HepG2 (cell line): ENCODE results near the gene ITGB1. TPM values are rescaled to one million over a fixed set of nuclear protein-coding genes. Genes with fewer than 3 reads are reported as not detected.

ENCODE experiments used
- ATAC-seq: fragments of 200-7000 bp; cut with Tn5 transposase; 3 replicates; pipeline ENCODE4 v1.9.1; 2020; ENCODE audit warnings: mild to moderate bottlenecking, moderate library complexity
- BruUV-seq: library from RNA; stranded (reverse); fragments of 400-500 nt; replicated peaks from 2 replicates; lab custom pipeline; 2021; lab: Mats Ljungman, UMichigan
- CTCF ChIA-PET: fragments of 300-600 bp; formaldehyde crosslinking; extraction: SDS; loops from one replicate; lab custom pipeline; 2021; ENCODE audit warnings: low total read pairs, inconsistent platforms, low intra/inter-chr PET ratio; lab: Yijun Ruan, JAX
- POLR2A ChIA-PET: fragments of 350-600 bp; sonication (Branson Sonifier 250); formaldehyde crosslinking; loops from one replicate; lab custom pipeline; 2020; ENCODE audit warnings: antibody characterized with exemption, inconsistent platforms; lab: Yijun Ruan, JAX
- DNase-seq: peaks from one replicate; pipeline ENCODE4 v3.0.0-alpha.2; 2015; ENCODE audit warnings: low spot score
- FAIRE-seq: peaks from 3 replicates; lab custom pipeline; 2011; peaks lifted over from hg19 to GRCh38; lab: Jason Lieb, UNC
- H2AFZ ChIP-seq: one replicate; pipeline ENCODE4 v1.6.1; 2011; ENCODE audit warnings: low read length, inconsistent platforms
- H3K27ac ChIP-seq: fragments of 300-600 bp; 3 replicates; pipeline ENCODE4 v1.8.0; 2011; ENCODE audit warnings: mixed run types, mild to moderate bottlenecking, mixed read lengths, low read length, inconsistent platforms; ENCODE audit not compliant: insufficient read depth; ENCODE audit errors: extremely low read length
- H3K27me3 ChIP-seq, 2 experiments: fragments of 200-600 bp in 1 of 2; 2 replicates in 1 of 2; 3 replicates in 1 of 2; pipeline versions ENCODE4 v1.6.0 to v1.8.0; 2011; ENCODE audit warnings: low read length in 2 of 2, mild to moderate bottlenecking in 2 of 2, moderate library complexity in 2 of 2, inconsistent platforms in 1 of 2; ENCODE audit not compliant: insufficient read depth in 2 of 2, control insufficient read depth in 1 of 2
- H3K36me3 ChIP-seq, 2 experiments: fragments of 200-600 bp in 1 of 2; replicated peaks in 1 of 2; 2 replicates in 1 of 2; 3 replicates in 1 of 2; pipeline versions ENCODE4 v1.5.1 to v1.8.0; 2011; ENCODE audit warnings: low read length in 2 of 2, inconsistent platforms in 1 of 2; ENCODE audit not compliant: insufficient read depth in 2 of 2, control insufficient read depth in 1 of 2
- H3K4me1 ChIP-seq: 2 replicates; pipeline ENCODE4 v1.5.1; 2012; ENCODE audit warnings: low read length, inconsistent platforms; ENCODE audit not compliant: insufficient read depth
- H3K4me2 ChIP-seq: 2 replicates; pipeline ENCODE4 v1.6.0; 2011; ENCODE audit warnings: low read depth, low read length, inconsistent platforms
- H3K4me3 ChIP-seq, 3 experiments: fragments of 200-600 bp in 1 of 3; sonication (generic), shearing (Covaris generic) in 1 of 3; replicated peaks in 1 of 3; 2 replicates each; pipeline ENCODE4 v1.5.1; 2011 to 2016; ENCODE audit warnings: low read length in 3 of 3, inconsistent platforms in 2 of 3, low read depth in 2 of 3, mild to moderate bottlenecking in 2 of 3, control low read depth in 1 of 3, mixed read lengths in 1 of 3; ENCODE audit not compliant: insufficient read depth in 1 of 3
- H3K79me2 ChIP-seq: one replicate; pipeline ENCODE4 v1.6.1; 2011; ENCODE audit warnings: low read length, inconsistent platforms; ENCODE audit not compliant: insufficient read depth
- H3K9ac ChIP-seq: 2 replicates; pipeline ENCODE4 v1.6.0; 2011; ENCODE audit warnings: mild to moderate bottlenecking, low read depth, low read length, inconsistent platforms; ENCODE audit not compliant: insufficient read depth
- H3K9me3 ChIP-seq: 2 replicates; pipeline ENCODE4 v1.5.1; 2012; ENCODE audit warnings: mild to moderate bottlenecking, low read length
- H4K20me1 ChIP-seq: 2 replicates; pipeline ENCODE4 v1.6.0; 2011; ENCODE audit warnings: inconsistent platforms, mild to moderate bottlenecking, low read length, moderate library complexity; ENCODE audit not compliant: insufficient read depth
- HOXD1 ChIP-seq: sonication (generic); formaldehyde crosslinking; IDR thresholded peaks from 2 replicates; pipeline ENCODE4 v1.5.0; 2020; ENCODE audit warnings: missing genetic modification reagents
- NR1H2 ChIP-seq: sonication (generic); formaldehyde crosslinking; IDR thresholded peaks from 2 replicates; pipeline ENCODE4 v1.8.1; 2022; ENCODE audit warnings: low read depth, missing genetic modification reagents, borderline replicate concordance
- NR2C2 ChIP-seq: sonication (generic); formaldehyde crosslinking; IDR thresholded peaks from 2 replicates; pipeline ENCODE4 v1.4.0; 2020; ENCODE audit warnings: missing genetic modification reagents, mild to moderate bottlenecking, moderate library complexity, borderline replicate concordance
- RARG ChIP-seq: sonication (generic); formaldehyde crosslinking; IDR thresholded peaks from 2 replicates; pipeline ENCODE4 v1.4.0; 2020; ENCODE audit warnings: low read depth, mild to moderate bottlenecking, missing genetic modification reagents
- ZFP62 ChIP-seq: sonication (generic); formaldehyde crosslinking; IDR thresholded peaks from 2 replicates; pipeline ENCODE4 v1.4.0; 2020; ENCODE audit warnings: missing genetic modification reagents
- ZHX1 ChIP-seq: sonication (generic); formaldehyde crosslinking; IDR thresholded peaks from 2 replicates; pipeline ENCODE4 v1.8.1; 2022; ENCODE audit warnings: low read depth, mild to moderate bottlenecking, missing genetic modification reagents
- ZNF10 ChIP-seq: sonication (generic); formaldehyde crosslinking; IDR thresholded peaks from 2 replicates; pipeline ENCODE4 v1.4.0; 2020; ENCODE audit warnings: mild to moderate bottlenecking, low read depth, missing genetic modification reagents, borderline replicate concordance
- ZNF30 ChIP-seq: sonication (generic); formaldehyde crosslinking; IDR thresholded peaks from 2 replicates; pipeline ENCODE4 v1.5.0; 2020; ENCODE audit warnings: mild to moderate bottlenecking, missing genetic modification reagents
- ZNF329 ChIP-seq: sonication (generic); formaldehyde crosslinking; IDR thresholded peaks from 2 replicates; pipeline ENCODE4 v1.9.0; 2021; ENCODE audit warnings: low read depth, mild to moderate bottlenecking, missing genetic modification reagents
- ZNF362 ChIP-seq: sonication (generic); formaldehyde crosslinking; IDR thresholded peaks from 2 replicates; pipeline ENCODE4 v1.4.0; 2020; ENCODE audit warnings: missing genetic modification reagents, mild to moderate bottlenecking, borderline replicate concordance
- ZNF557 ChIP-seq: sonication (generic); formaldehyde crosslinking; IDR thresholded peaks from 2 replicates; pipeline ENCODE4 v1.4.0; 2020; ENCODE audit warnings: missing genetic modification reagents
- ZNF768 ChIP-seq: sonication (generic); formaldehyde crosslinking; IDR thresholded peaks from 2 replicates; pipeline ENCODE4 v1.4.0; 2020; ENCODE audit warnings: missing genetic modification reagents
- whole genome bisulfite sequencing: methylation state at CpG from one replicate; pipeline ENCODE4 v1.1.6; 2017; ENCODE audit warnings: low lambda C conversion rate; 5-methylcytosine and 5-hydroxymethylcytosine counted together
- in situ Hi-C: cut with HindIII; loops from 2 replicates; pipeline ENCODE4 v1.10.0; 2017; ENCODE audit warnings: low pct_unique_long_range_greater_than_20kb; ENCODE audit not compliant: extremely low pct_ligation_motif_present
- intact Hi-C: fragments of 100-400 bp; cut with micrococcal nuclease; formaldehyde crosslinking; loops from one replicate; pipeline ENCODE4 v1.10.0; 2022; ENCODE audit not compliant: unreplicated experiment
- polyA plus RNA-seq, 8 experiments: library from polyadenylated mRNA; depleted of rRNA in 3 of 8; stranded (reverse) in 7 of 8; unstranded in 1 of 8; fragments of >200 nt; fragmentation: Illumina TruSeq in 4 of 8; extraction: Trizol in 4 of 8; gene quantifications; 2 replicates each; pipeline versions ENCODE4 v1.2.1 to v1.2.3, GENCODE V29; 2011 to 2016; ENCODE audit warnings: low read depth in 4 of 8, missing spikeins in 1 of 8, mixed read lengths in 1 of 8; ENCODE audit not compliant: insufficient read depth in 1 of 8
- total RNA-seq, 5 experiments: library from RNA; depleted of rRNA; stranded (reverse); fragments of >200 nt; fragmentation: Illumina TruSeq; extraction: Trizol; gene quantifications; 2 replicates each; pipeline ENCODE4 v1.2.3, GENCODE V29; 2016; ENCODE audit warnings: low read depth in 1 of 5
- TF ChIP-seq, protein P1 (sequence below): sonication (generic); formaldehyde crosslinking; IDR thresholded peaks from 2 replicates; pipeline ENCODE4 v1.5.0; 2020; ENCODE audit warnings: mild to moderate bottlenecking, missing genetic modification reagents

The ITGB1 gene
- total and polyA plus RNA-seq, 2 of the 13 experiments (the other 11 are each of a cell fraction or from before 2014, with no cell fraction given): 190 to 204 TPM

DNA sequence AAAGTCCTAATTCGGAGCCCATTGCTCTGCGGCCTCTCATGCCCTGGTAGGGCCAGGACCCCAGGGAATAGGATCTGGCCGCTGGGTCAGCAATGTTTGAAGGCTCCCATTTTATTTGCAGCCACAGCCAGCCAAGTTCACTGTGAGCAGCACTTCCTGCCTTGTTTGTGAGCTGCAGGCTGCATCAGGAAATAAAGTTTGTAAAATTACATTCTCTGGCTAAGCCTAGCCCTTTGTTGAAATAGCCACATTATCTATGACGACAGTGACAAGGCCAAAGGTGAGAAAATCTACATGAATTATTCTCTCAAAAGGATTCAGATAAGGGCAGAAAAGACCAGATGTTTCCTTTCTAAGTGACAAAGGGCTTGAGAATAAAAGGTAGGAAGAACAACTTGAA is 23.7 kb upstream of the ITGB1 start (continued):
- TF ChIP-seq ZNF362 (CRISPR knock-in tag): no peak

GRCh38 chr10:32980558-32981468 is 22.8 kb upstream of the ITGB1 start:
- BruUV-seq: TSS peak; percentile 87
- in situ Hi-C loops (no loop called here), intact Hi-C loops (loop anchor here (1.0 to 5.0 kb wide), 3 partner anchors 23 to 39 kb away; partner anchors contain the start of gene ITGB1)
- H4K20me1 ChIP-seq: no peaks in the 10 kb centered on the region
- peak; percentile 59 for FAIRE-seq
- CTCF ChIA-PET: no interaction called here
- peak overlapping the region; percentile 80 for H3K9ac ChIP-seq
- H3K27me3 ChIP-seq: no peaks in the 10 kb centered on the region; a peak in 1 of 5 replicates
- H2AFZ ChIP-seq: peak overlapping the region; percentile 71
- peak overlapping the region; percentile 61 to 79 (median 67) for H3K4me3 ChIP-seq
- H3K4me1 ChIP-seq: peaks cover 49% of the 10 kb centered on the region
- no peaks in the 10 kb centered on the region for H3K36me3 ChIP-seq
- H3K79me2 ChIP-seq: no peaks in the 10 kb centered on the region
- H3K9me3 ChIP-seq: no peaks in the 10 kb centered on the region
- peak overlapping the region; percentile 70 for H3K27ac ChIP-seq
- POLR2A ChIA-PET: interaction anchor here (0.7 to 4.8 kb wide), 14 partner anchors 8 to 216 kb away, joined by 3 to 47 read pairs (median 4); partner anchors contain the start of gene ITGB1
- DNase-seq: peak; percentile 87
- peak overlapping the region; percentile 98 for H3K4me2 ChIP-seq
- under 1% methylated on average over 20 of the region's 38 CpGs for WGBS
- peak; percentile 92 for ATAC-seq
- TF ChIP-seq, protein P1, sequence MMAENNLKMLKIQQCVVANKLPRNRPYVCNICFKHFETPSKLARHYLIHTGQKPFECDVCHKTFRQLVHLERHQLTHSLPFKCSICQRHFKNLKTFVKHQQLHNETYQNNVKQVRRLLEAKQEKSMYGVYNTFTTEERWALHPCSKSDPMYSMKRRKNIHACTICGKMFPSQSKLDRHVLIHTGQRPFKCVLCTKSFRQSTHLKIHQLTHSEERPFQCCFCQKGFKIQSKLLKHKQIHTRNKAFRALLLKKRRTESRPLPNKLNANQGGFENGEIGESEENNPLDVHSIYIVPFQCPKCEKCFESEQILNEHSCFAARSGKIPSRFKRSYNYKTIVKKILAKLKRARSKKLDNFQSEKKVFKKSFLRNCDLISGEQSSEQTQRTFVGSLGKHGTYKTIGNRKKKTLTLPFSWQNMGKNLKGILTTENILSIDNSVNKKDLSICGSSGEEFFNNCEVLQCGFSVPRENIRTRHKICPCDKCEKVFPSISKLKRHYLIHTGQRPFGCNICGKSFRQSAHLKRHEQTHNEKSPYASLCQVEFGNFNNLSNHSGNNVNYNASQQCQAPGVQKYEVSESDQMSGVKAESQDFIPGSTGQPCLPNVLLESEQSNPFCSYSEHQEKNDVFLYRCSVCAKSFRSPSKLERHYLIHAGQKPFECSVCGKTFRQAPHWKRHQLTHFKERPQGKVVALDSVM (CRISPR knock-in tag): peak; percentile 51
- TF ChIP-seq ZFP62 (CRISPR knock-in tag): no peak
- no peak for TF ChIP-seq ZNF10 (CRISPR knock-in tag)
- no peak for TF ChIP-seq RARG (CRISPR knock-in tag)
- TF ChIP-seq HOXD1 (CRISPR knock-in tag): no peak; the same call in 1 of the 2 replicates
- no peak for TF ChIP-seq ZNF329 (CRISPR knock-in tag)
- TF ChIP-seq ZNF557 (CRISPR knock-in tag): no peak
- TF ChIP-seq NR1H2 (CRISPR knock-in tag): no peak
- TF ChIP-seq ZHX1 (CRISPR knock-in tag): no peak; the same call in 1 of the 2 replicates
- TF ChIP-seq ZNF30: no peak
- TF ChIP-seq NR2C2 (CRISPR knock-in tag): peak; percentile 17; the same call in 1 of the 2 replicates
- TF ChIP-seq ZNF768 (CRISPR knock-in tag): peak; percentile 70; the same call in 1 of the 2 replicates
